NCI-H2227 (cell line): ENCODE results near the gene ASPDH.

Source experiments
- DNase-seq: peaks from one replicate; lab custom pipeline; 2025; ENCODE audit not compliant: unreplicated experiment; lab: John Stamatoyannopoulos, UW

The ASPDH gene

GRCh38 chr19:50498219-50499056, 15.3 kb downstream of the ASPDH start:
- DNase-seq = no peak

GRCh38 chr19:50497022-50497405, 16.7 kb downstream of the ASPDH start:
- DNase-seq = no peak

- DNase-seq = no peak
These were observed 17.3 kb downstream of the ASPDH start for GRCh38 chr19:50496189-50497021.

- no peak for DNase-seq
These were observed 18.6 kb downstream of the ASPDH start for GRCh38 chr19:50495020-50495531.

- DNase-seq = no peak
These were observed 19.3 kb downstream of the ASPDH start for GRCh38 chr19:50494186-50495019.

GRCh38 chr19:50493171-50493570, 20.5 kb downstream of the ASPDH start:
- no peak for DNase-seq

GRCh38 chr19:50492303-50493052, 21.2 kb downstream of the ASPDH start:
- DNase-seq = no peak

GRCh38 chr19:50490991-50491472, 22.7 kb downstream of the ASPDH start:
- DNase-seq = no peak

- no peak for DNase-seq
These were observed 23.3 kb downstream of the ASPDH start for GRCh38 chr19:50490411-50490811.

- no peak for DNase-seq
These were observed 24.2 kb downstream of the ASPDH start for GRCh38 chr19:50489461-50490011.

GRCh38 chr19:50488389-50489194, 25.1 kb downstream of the ASPDH start:
- no peak for DNase-seq

- peak; percentile 28 for DNase-seq
These were observed 26.7 kb downstream of the ASPDH start for GRCh38 chr19:50486823-50487515.

GRCh38 chr19:50485284-50485955, 28.3 kb downstream of the ASPDH start:
- no peak for DNase-seq

- no peak for DNase-seq
These were observed 30.8 kb downstream of the ASPDH start for GRCh38 chr19:50482916-50483315.

- no peak for DNase-seq
These were observed 31.4 kb downstream of the ASPDH start for GRCh38 chr19:50482271-50482855.

- DNase-seq = no peak
These were observed 32.2 kb downstream of the ASPDH start for GRCh38 chr19:50481351-50482149.
